Esophagus (tissue), 2 donors: ENCODE data around the gene TPBGL. TPM values are rescaled to one million over a fixed set of nuclear protein-coding genes. Genes with fewer than 3 reads are reported as not detected.

ENCODE experiments used
- polyA plus RNA-seq, 2 donors: library from polyadenylated mRNA; stranded (reverse); fragments of 200-250 nt; gene quantifications; one replicate each; pipeline ENCODE4 v1.2.3, GENCODE V29; 2013
- donor health status: healthy with polysubstance abuse.
- donor health status: Bipolar disorder and iron deficiency.

Gene TPBGL
- polyA plus RNA-seq, 2 donors: 0.02 TPM; not detected in 1

Other genes with a start within 250 kb of the TPBGL start
- gene OR2AT4, start 143.9 kb upstream of the TPBGL start, polyA plus RNA-seq: not detected
- gene SLCO2B1, start 89.7 kb upstream of the TPBGL start, polyA plus RNA-seq: 1 to 10 TPM; 5.6 to 5.7 TPM
- gene ARRB1, start 110.9 kb downstream of the TPBGL start, polyA plus RNA-seq: 1 to 10 TPM; 4.9 to 5.0 TPM
- gene RPS3, start 158.7 kb downstream of the TPBGL start, polyA plus RNA-seq: 1,000 to 10,000 TPM; 1,864 to 2,574 TPM
- under 1 TPM; 0.24 to 0.39 TPM for gene KLHL35, start 192.4 kb downstream of the TPBGL start, polyA plus RNA-seq